ENCODE results near the gene PHF14. TPM values are rescaled to one million over a fixed set of nuclear protein-coding genes. Genes with fewer than 3 reads are reported as not detected.

PHF14 gene
- total RNA-seq, 2 experiments from 2014 or later: 30.1 to 34.2 TPM

DNA sequence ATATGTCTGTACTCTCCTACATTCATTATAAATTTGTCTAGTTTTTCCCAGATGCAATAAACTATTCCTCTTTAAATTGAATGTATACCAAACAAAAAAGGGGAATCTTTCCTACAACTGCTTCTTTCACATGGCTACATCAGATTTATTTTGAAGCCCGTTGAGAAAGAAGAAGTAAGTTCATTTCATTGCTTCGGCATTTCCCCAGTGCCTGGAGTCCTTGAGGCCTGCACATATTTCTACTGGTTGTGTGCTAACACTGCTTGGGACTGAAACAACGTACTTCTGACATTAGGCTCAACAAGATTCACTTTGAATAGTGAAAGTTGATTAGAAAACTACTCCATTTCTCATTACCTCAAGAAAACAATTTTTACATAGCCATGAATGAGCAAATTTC, 201.7 kb downstream of the PHF14 start:
- no peaks in the 10 kb centered on the region for H3K27me3 Mint-ChIP-seq
- no peaks in the 10 kb centered on the region for H3K36me3 Mint-ChIP-seq (ENCODE audit: low read depth)
- H3K27ac Mint-ChIP-seq: no peak overlapping the region
- POLR2A ChIA-PET: no interaction called here
- CTCF ChIA-PET: no interaction called here
- H3K4me1 Mint-ChIP-seq: no peaks in the 10 kb centered on the region
- no peak for DNase-seq
- H3K4me3 Mint-ChIP-seq: no peak overlapping the region
- H3K9me3 Mint-ChIP-seq: no peaks in the 10 kb centered on the region

DNA sequence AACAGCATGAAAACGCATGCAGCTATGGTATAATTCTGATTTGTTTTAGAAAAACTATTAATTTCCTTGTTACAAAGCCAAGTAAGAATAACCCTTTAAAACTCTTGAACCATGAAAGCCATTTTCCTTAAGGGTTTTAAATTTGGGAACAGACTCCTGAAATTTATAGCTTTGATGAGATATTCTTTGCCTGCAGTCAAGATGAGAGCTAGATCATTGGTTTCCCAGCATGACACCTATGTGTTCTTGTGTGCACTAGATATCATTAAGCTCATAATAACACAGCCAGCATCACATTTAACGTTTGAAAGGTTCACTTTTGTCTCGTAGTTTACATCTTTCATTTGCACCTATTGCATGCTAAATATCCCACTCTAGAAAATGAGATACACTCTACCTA, 202.2 kb downstream of the PHF14 start:
- H3K9me3 Mint-ChIP-seq: no peaks in the 10 kb centered on the region
- H3K4me1 Mint-ChIP-seq: no peaks in the 10 kb centered on the region
- ChIA-PET CTCF (no interaction called here), POLR2A (no interaction called here)
- H3K27ac Mint-ChIP-seq: no peak overlapping the region
- DNase-seq: no peak
- H3K27me3 Mint-ChIP-seq: no peaks in the 10 kb centered on the region
- no peaks in the 10 kb centered on the region for H3K36me3 Mint-ChIP-seq (ENCODE audit: low read depth)
- H3K4me3 Mint-ChIP-seq: no peak overlapping the region

GRCh38 chr7:11176985-11177555, 203.4 kb downstream of the PHF14 start:
- Mint-ChIP-seq H3K4me3 (no peak overlapping the region), H3K9me3 (no peaks in the 10 kb centered on the region), H3K36me3 (ENCODE audit: low read depth) (no peaks in the 10 kb centered on the region), H3K27me3 (no peaks in the 10 kb centered on the region), H3K4me1 (no peaks in the 10 kb centered on the region), H3K27ac (no peak overlapping the region)
- ChIA-PET POLR2A (no interaction called here), CTCF (no interaction called here)
- DNase-seq: no peak

- no peaks in the 10 kb centered on the region for H3K27me3 Mint-ChIP-seq
- H3K4me1 Mint-ChIP-seq: no peaks in the 10 kb centered on the region
- H3K36me3 Mint-ChIP-seq (ENCODE audit: low read depth): no peaks in the 10 kb centered on the region
- POLR2A ChIA-PET: no interaction called here
- no peak overlapping the region for H3K4me3 Mint-ChIP-seq
- no peak for DNase-seq
- no peak overlapping the region for H3K27ac Mint-ChIP-seq
- H3K9me3 Mint-ChIP-seq: no peaks in the 10 kb centered on the region
- CTCF ChIA-PET: no interaction called here
These were observed 204.1 kb downstream of the PHF14 start for GRCh38 chr7:11177793-11178192.

- POLR2A ChIA-PET: no interaction called here
- DNase-seq: no peak
- peaks cover 1% of the 10 kb centered on the region for H3K9me3 Mint-ChIP-seq
- no peaks in the 10 kb centered on the region for H3K36me3 Mint-ChIP-seq (ENCODE audit: low read depth)
- H3K27ac Mint-ChIP-seq: no peak overlapping the region
- H3K4me3 Mint-ChIP-seq: no peak overlapping the region
- H3K27me3 Mint-ChIP-seq: no peaks in the 10 kb centered on the region
- CTCF ChIA-PET: interaction anchor here (1.0 to 1.1 kb wide), 2 partner anchors 12 to 55 kb away, joined by 3 to 4 read pairs; no protein-coding TSS in a partner anchor
- no peaks in the 10 kb centered on the region for H3K4me1 Mint-ChIP-seq
These were observed 207.9 kb downstream of the PHF14 start for GRCh38 chr7:11181590-11181989.

GRCh38 chr7:11182736-11183135, 209.1 kb downstream of the PHF14 start:
- no peaks in the 10 kb centered on the region for H3K36me3 Mint-ChIP-seq (ENCODE audit: low read depth)
- H3K4me3 Mint-ChIP-seq: no peak overlapping the region
- ChIA-PET POLR2A (no interaction called here), CTCF (no interaction called here)
- no peak for DNase-seq
- no peak overlapping the region for H3K27ac Mint-ChIP-seq
- H3K9me3 Mint-ChIP-seq: peaks cover 3% of the 10 kb centered on the region
- no peaks in the 10 kb centered on the region for H3K27me3 Mint-ChIP-seq
- H3K4me1 Mint-ChIP-seq: no peaks in the 10 kb centered on the region

DNA sequence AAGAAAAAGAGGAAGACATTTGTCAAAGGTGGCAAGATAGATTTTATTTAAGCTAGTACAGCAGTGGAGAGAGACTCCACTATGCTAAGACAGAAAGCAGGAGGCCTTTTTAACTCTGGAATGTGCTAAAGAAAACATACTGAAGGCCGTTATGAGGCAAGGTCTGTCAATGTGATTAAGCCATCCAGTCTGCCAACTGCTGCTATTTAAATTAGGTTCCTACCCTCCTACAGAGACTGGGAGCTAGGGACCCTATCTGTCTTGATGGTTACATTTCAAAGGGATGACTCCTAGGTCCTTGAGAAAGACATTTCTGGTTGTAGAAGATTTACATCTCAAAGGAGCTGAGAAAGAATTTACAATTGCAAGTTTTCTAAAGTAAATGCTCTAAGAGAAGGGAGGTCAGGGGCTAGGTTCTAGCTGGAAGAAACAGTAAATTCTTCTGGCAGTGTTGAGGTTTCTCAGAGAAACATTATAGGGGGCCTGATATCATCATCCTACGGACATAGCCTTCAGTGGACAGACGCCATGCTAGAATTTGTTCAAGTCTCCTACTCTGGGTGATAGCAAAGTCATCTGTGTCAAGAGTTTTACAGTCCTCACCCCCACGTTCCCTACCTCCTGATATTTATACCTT, 211.6 kb downstream of the PHF14 start:
- H3K27me3 Mint-ChIP-seq: no peaks in the 10 kb centered on the region
- no peak for DNase-seq

GRCh38 chr7:11188529-11189310, 215.0 kb downstream of the PHF14 start:
- H3K36me3 Mint-ChIP-seq (ENCODE audit: low read depth): no peaks in the 10 kb centered on the region
- peaks cover 9% of the 10 kb centered on the region for H3K27me3 Mint-ChIP-seq
- no peak for DNase-seq
- H3K4me1 Mint-ChIP-seq: peaks cover 1% of the 10 kb centered on the region
- peaks cover 3% of the 10 kb centered on the region for H3K9me3 Mint-ChIP-seq
- ChIA-PET POLR2A (no interaction called here), CTCF (interaction anchor here (0.6 to 0.8 kb wide), 2 partner anchors 48 to 122 kb away, joined by 3 to 4 read pairs; no protein-coding TSS in a partner anchor)
- no peak overlapping the region for H3K4me3 Mint-ChIP-seq
- H3K27ac Mint-ChIP-seq: no peak overlapping the region

More for the DNA sequence above, 211.6 kb downstream of the PHF14 start:
- Mint-ChIP-seq H3K4me3 (no peak overlapping the region), H3K9me3 (peaks cover 3% of the 10 kb centered on the region), H3K27ac (no peak overlapping the region), H3K36me3 (ENCODE audit: low read depth) (no peaks in the 10 kb centered on the region), H3K4me1 (no peaks in the 10 kb centered on the region)
- POLR2A ChIA-PET: no interaction called here
- CTCF ChIA-PET: interaction anchor here (1.4 kb wide), 1 partner anchor 8 kb away, joined by 3 read pairs; no protein-coding TSS in a partner anchor

DNA sequence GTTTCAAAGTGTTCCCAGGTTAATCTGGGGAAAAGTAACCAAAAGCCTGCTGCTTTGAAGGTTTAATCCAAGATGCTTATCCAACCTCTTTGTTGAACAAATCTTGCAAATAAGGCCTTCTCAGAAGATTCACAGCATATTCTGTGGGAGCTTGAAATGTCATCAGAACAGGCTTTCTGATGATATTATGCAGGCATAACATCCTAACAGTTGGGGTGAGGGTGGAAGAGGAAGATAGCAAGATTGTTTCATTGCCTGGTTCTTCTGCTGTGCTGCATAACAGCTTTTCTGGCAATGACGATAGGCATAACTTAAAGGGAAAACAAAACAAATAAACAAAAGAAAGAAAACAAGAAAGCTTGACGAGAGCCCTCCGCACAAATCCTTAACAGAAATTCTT, 217.4 kb downstream of the PHF14 start:
- H3K27me3 Mint-ChIP-seq: peaks cover 12% of the 10 kb centered on the region
- peaks cover 3% of the 10 kb centered on the region for H3K9me3 Mint-ChIP-seq
- no peak overlapping the region for H3K27ac Mint-ChIP-seq
- DNase-seq: no peak
- H3K36me3 Mint-ChIP-seq (ENCODE audit: low read depth): no peaks in the 10 kb centered on the region
- peaks cover 1% of the 10 kb centered on the region for H3K4me1 Mint-ChIP-seq
- CTCF ChIA-PET: no interaction called here
- no peak overlapping the region for H3K4me3 Mint-ChIP-seq
- POLR2A ChIA-PET: no interaction called here

DNA sequence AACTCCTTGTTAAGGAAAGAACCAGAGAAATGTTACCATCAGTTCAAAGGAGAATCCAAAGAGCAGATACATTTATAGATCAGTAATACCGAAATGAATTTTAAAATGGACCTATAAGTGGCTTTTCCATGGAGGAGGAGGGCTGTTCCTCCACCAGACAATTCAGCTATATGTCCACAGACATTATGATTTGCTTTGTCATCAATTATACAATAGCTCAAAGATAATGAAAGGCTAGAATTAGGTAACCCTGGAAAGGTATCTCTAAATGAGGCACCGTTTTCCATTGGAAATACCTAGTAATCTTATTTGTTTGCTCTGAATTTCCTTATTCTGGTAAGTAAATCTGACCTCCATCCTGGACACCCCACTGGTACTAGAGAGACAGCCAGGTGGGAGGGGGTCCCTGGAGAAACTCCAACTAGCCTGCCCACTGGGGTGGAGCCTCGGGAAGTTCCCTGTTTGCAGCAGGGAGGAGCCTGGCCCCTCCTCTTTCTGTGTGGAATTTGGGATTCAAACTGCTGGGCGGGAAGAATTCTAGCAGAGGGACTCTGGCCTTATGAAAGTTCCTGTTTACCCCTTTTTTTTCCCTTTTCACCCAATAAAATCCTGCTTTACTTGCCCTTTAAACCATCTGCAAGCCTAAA, 218.0 kb downstream of the PHF14 start:
- no peak overlapping the region for H3K4me3 Mint-ChIP-seq
- H3K9me3 Mint-ChIP-seq: peaks cover under 1% of the 10 kb centered on the region
- H3K27ac Mint-ChIP-seq: no peak overlapping the region
- ChIA-PET CTCF (no interaction called here), POLR2A (no interaction called here)
- peaks cover 12% of the 10 kb centered on the region for H3K27me3 Mint-ChIP-seq
- no peaks in the 10 kb centered on the region for H3K36me3 Mint-ChIP-seq (ENCODE audit: low read depth)
- peaks cover 1% of the 10 kb centered on the region for H3K4me1 Mint-ChIP-seq
- no peak for DNase-seq

- H3K27ac Mint-ChIP-seq: no peak overlapping the region
- H3K9me3 Mint-ChIP-seq: no peaks in the 10 kb centered on the region
- H3K4me3 Mint-ChIP-seq: no peak overlapping the region
- H3K4me1 Mint-ChIP-seq: peaks cover 1% of the 10 kb centered on the region
- ChIA-PET POLR2A (no interaction called here), CTCF (no interaction called here)
- no peaks in the 10 kb centered on the region for H3K36me3 Mint-ChIP-seq (ENCODE audit: low read depth)
- DNase-seq: no peak
- peaks cover 12% of the 10 kb centered on the region for H3K27me3 Mint-ChIP-seq
These were observed 218.8 kb downstream of the PHF14 start for GRCh38 chr7:11192506-11192905.

- Mint-ChIP-seq H3K27me3 (peaks cover 12% of the 10 kb centered on the region), H3K27ac (no peak overlapping the region), H3K36me3 (ENCODE audit: low read depth) (no peaks in the 10 kb centered on the region), H3K4me1 (peaks cover 1% of the 10 kb centered on the region), H3K4me3 (no peak overlapping the region), H3K9me3 (no peaks in the 10 kb centered on the region)
- DNase-seq: no peak
- ChIA-PET CTCF (interaction anchor here (0.9 to 1.4 kb wide), 2 partner anchors 8 to 11 kb away, joined by 3 to 4 read pairs; no protein-coding TSS in a partner anchor), POLR2A (no interaction called here)
These were observed 219.6 kb downstream of the PHF14 start for GRCh38 chr7:11193131-11193867.

Data from activated CD4-positive, alpha-beta T cell treated with anti-CD3 and anti-CD28 coated beads, Interleukin-2, amount 10 ng/mL, durations not matched to agents 7 days and 5 days (primary cell).